ENCODE measurements around the gene LCP2. TPM values are rescaled to one million over a fixed set of nuclear protein-coding genes. Genes with fewer than 3 reads are reported as not detected.
A peak's percentile ranks its signal among the peaks of the same experiment; 100 is the strongest.
"Not testable (repeated sequence)": the region's sequence is repeated elsewhere in the genome, so short reads cannot be mapped to it uniquely, and the experiment has no call there.

LCP2 gene
- total RNA-seq, 1 donor from 2014 or later: 6.7 TPM

DNA sequence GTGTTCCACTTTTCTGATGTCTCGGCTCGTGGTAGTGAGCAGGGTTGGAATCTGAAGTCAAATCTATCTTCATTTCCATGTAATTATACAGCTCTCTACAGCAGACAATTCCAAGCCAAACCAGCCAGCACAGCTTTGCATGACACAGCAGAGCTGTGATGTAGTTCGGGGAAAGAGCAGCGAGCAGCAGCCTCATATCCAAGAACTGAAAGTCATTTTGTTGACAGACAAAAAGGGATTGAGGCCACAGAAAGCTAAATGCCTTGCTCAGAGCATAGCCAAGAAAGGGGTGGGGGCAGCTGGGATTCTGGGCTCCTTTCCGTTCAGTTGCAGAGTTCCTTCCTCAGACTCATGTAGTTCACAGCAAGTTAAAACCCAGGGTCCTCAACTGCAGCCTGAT lies 32.1 kb downstream of the LCP2 start:
- peak; percentile 73 for ATAC-seq (ENCODE audit: poor library complexity)
- DNase-seq: peak; percentile 67
- intact Hi-C loops (cut with DNase I): loop anchor here (5.0 kb wide), 1 partner anchor 157 kb away; no protein-coding TSS in a partner anchor

DNA sequence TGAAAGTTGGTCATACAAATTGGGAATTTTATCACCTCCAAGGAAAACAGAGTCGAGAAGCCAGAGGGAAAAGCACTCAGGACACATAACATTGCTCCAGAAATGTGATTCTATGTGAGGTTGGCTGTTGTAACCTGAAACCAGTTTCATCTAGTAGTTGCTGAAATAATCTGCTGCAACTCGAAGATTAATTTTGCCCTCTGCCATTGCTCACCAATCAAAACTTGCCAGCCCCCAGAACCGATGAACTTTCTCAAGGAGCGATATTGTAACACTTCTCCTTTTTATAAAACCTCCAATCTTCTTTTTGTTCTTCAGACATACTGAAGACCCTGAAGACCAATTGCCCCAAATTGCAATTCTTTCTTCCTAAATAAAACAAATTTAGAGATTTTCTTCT lies 33.7 kb downstream of the LCP2 start:
- DNase-seq (no peak), ATAC-seq (ENCODE audit: poor library complexity) (no peak)
- intact Hi-C loops (cut with DNase I): no loop called here

- intact Hi-C loops (cut with DNase I): no loop called here
- ATAC-seq (ENCODE audit: poor library complexity): no peak
- DNase-seq: no peak
Measured at GRCh38 chr5:170262061-170263045, 35.2 kb downstream of the LCP2 start.

GRCh38 chr5:170261528-170262043 lies 36.0 kb downstream of the LCP2 start:
- ATAC-seq (ENCODE audit: poor library complexity) (no peak), DNase-seq (no peak)
- intact Hi-C loops (cut with DNase I): no loop called here

GRCh38 chr5:170257370-170257769 lies 40.2 kb downstream of the LCP2 start:
- DNase-seq (no peak), ATAC-seq (ENCODE audit: poor library complexity) (no peak)
- intact Hi-C loops (cut with DNase I): no loop called here

DNA sequence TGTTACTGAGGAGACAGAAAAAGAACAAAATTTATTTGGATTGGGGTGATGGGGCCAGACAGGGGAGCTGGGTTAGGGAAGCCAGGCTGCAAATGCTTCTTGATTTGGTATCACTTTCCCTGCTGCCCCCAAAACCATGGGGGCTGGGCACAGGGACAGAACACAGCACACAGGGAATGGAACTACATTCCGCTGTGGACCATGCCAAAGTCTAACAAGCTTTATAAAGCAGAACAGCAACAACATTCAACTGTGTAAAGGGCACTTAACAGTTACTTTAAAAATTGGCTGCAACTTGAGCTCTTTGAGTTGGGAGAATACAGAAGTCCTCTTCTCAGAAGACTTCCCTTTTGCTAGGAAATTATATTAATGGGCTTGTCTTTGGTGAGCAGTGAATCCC lies 41.0 kb downstream of the LCP2 start:
- intact Hi-C loops (cut with DNase I): no loop called here
- no peak for ATAC-seq (ENCODE audit: poor library complexity)
- DNase-seq: no peak

- ATAC-seq (ENCODE audit: poor library complexity) (no peak), DNase-seq (no peak)
Measured at GRCh38 chr5:170254056-170254455, 43.5 kb downstream of the LCP2 start.

DNA sequence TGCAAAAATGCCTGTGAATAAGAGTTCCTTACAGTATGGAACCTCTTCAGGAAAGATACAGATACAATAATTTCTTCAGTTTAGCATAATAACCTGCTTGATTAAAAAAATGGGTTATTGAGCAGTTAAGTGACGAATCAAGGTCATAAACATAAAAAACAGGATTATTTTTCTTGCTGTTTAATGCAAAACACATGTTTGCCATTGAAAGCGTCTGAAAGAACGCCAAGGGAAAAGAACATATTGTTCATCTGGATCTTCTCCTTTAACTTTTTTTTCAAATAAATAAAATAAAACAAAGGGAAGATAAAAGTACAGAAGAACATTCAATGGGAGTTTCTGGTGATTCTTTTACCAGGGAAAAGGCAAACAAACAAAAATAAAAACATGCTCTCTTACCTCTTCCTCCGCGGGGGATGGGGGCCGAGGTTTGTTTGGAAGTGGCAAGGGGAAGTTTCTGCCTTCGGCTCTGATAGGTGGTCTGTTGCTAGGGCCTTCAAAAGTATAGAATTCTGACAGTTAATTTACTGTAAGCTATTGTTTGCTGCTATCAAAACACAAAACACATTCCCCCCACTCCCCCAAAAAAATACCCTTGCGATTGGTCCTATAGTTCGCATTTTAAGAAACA lies 44.7 kb downstream of the LCP2 start:
- ATAC-seq (ENCODE audit: poor library complexity) (no peak), DNase-seq (no peak)
- intact Hi-C loops (cut with DNase I): no loop called here

More at GRCh38 chr5:170254056-170254455, 43.5 kb downstream of the LCP2 start:
- intact Hi-C loops (cut with DNase I): no loop called here

DNA sequence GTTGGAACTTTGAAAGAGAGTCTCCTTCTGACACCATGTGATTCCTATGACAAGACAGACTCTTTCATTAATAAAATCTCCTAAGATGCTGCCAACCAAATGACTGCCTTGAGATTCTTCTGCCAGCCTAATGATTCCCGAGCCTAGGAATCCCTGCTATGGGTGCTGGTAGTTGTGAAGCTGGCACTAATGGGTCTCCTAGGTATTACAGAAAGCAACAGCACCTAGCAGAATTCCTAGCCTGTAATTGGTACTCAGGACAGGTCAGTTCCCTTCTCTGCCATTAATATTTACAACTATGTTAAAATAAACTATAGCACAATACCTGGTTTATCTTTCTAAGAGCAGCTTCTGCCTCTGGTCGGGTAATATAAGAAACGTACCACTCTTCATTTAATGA lies 45.5 kb downstream of the LCP2 start:
- ATAC-seq (ENCODE audit: poor library complexity): no peak
- no peak for DNase-seq
- intact Hi-C loops (cut with DNase I): no loop called here

DNA sequence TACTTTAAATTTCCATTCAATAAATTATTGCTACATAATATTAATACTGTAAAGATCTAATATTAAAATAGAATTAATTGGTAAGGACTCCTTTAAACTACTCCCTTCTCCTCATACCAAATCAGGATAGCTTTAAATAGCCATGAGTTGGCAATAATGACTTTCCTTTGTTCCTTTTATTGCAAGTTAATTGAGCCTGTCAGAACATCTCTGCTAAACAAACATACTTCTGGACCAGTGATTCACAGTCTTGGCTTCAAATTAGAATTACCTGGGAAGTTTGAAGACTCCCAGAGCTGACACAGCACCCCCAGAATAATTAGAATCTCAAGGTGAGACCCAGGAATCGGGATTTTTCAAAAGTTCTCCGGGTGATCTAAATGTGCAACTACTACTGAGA lies 46.1 kb downstream of the LCP2 start:
- intact Hi-C loops (cut with DNase I): no loop called here
- ATAC-seq (ENCODE audit: poor library complexity) (no peak), DNase-seq (no peak)

GRCh38 chr5:170250810-170251317 lies 46.7 kb downstream of the LCP2 start:
- no peak for ATAC-seq (ENCODE audit: poor library complexity)

DNA sequence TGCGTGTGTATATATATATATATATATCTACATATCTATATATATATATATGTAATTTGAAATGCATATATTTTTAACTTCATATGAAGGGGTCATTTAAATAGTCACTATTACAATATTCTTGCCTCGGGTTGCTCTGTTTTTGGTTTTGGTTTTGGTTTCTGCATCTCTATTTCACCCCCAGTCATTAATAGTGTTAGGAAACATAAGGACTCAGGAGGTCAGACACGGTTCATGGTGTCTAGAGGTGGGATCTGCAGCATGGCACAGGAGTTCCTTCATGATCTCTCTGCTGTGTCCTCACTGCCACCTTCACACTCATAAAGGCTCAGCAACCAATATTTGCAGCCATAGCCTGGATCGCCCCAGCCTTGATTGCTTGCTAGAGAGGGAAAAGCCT lies 48.2 kb downstream of the LCP2 start:
- DNase-seq (no peak), ATAC-seq (ENCODE audit: poor library complexity) (no peak)
- intact Hi-C loops (cut with DNase I): no loop called here

More at GRCh38 chr5:170250810-170251317, 46.7 kb downstream of the LCP2 start:
- no peak for DNase-seq
- intact Hi-C loops (cut with DNase I): no loop called here

- DNase-seq; ATAC-seq (ENCODE audit: poor library complexity); intact Hi-C loops (cut with DNase I): not testable (repeated sequence)
Measured at GRCh38 chr5:170248931-170249227, 48.7 kb downstream of the LCP2 start.

GRCh38 chr5:170248172-170248930 lies 49.2 kb downstream of the LCP2 start:
- intact Hi-C loops (cut with DNase I): no loop called here
- DNase-seq: no peak
- ATAC-seq (ENCODE audit: poor library complexity): no peak

GRCh38 chr5:170247363-170247762 lies 50.2 kb downstream of the LCP2 start:
- peak; percentile 73 for ATAC-seq (ENCODE audit: poor library complexity)
- DNase-seq: no peak
- intact Hi-C loops (cut with DNase I): no loop called here

DNA sequence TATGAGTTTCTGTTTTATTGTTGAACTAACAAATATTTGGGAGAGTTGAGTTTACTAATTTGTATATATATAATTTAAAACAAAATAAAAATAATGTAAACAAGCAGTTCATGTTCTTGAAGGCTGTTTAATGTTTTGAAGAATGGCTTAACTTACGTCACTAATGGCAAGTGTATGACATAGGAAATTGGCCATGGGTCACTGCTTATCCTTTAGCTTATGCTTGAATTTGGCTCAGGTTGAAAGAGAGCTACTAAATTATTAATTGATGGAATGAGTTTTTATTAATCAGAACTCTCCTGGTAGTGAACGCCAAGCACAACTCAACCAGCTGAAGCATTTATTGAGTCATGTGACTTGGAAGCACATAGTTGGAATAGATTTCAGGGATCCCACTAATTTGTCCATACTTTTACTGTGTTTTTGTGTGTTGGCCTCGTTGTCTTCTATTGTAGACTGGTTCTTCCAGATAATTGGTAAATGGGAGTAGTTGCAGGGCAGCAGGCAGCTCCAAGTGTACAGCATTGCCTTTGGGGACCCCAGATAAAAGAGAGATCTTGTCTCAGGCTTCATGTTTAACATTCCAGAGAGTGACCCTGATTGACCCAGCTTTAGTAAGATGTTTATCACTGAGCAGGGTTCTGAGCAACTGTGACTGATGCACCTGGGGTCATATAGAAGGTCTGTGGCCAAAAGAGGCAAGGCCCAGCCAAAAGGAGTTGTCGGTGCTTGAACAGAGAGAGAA lies 51.3 kb downstream of the LCP2 start:
- ATAC-seq (ENCODE audit: poor library complexity): no peak
- intact Hi-C loops (cut with DNase I): no loop called here
- DNase-seq: no peak

DNA sequence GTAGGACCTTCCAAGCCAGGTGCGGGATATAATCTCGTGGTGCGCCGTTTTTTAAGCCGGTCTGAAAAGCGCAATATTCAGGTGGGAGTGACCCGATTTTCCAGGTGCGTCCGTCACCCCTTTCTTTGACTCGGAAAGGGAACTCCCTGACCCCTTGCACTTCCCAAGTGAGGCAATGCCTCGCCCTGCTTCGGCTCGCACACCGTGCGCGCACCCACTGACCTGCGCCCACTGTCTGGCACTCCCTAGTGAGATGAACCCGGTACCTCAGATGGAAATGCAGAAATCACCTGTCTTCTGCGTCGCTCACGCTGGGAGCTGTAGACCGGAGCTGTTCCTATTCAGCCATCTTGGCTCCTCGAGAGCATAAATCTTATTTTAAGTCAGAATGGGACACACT lies 52.1 kb downstream of the LCP2 start:
- DNase-seq; ATAC-seq (ENCODE audit: poor library complexity); intact Hi-C loops (cut with DNase I): not testable (repeated sequence)

DNA sequence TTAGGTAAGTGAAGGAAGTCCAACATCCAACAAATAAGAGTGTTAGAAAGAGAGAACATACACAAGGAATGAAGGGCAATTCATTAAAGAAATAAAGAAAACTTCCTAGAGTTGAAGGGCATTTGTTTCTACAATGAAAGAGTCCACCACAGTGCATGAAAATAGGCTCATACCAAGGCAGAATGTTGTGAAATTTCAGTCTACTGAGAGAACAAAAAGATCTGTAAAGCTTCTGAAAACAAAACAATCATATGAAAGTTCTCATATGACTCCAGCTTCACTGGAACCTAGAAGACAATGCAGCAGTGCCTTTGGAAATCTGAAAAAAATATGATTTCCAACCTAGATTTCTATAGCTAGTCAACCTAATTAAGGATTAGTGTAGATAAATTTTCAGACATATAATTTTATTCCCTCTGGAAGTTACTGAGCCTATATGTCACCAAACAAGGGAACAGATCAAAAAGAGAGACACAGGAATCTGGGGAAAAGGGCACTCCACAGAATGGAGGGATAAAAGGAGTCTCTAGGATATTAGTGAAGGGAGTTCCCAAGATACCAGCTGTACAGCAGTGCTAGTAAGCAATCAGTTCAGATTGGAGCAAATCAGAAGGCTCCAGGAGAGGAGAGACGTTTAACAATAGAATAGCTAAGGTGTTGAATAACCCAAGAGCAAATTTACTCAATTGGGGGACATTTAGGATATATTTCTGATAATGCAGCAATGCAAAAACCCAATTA lies 59.0 kb downstream of the LCP2 start:
- intact Hi-C loops (cut with DNase I): no loop called here
- ATAC-seq (ENCODE audit: poor library complexity): peak; percentile 63
- no peak for DNase-seq

All from Right ventricle myocardium superior (tissue), 1 donor.